Mucosa of descending colon (tissue), 3 donors: Measurements from ENCODE around the gene PLA2G4C. TPM values are rescaled to one million over a fixed set of nuclear protein-coding genes. Genes with fewer than 3 reads are reported as not detected.
"Not testable (repeated sequence)": the region's sequence is repeated elsewhere in the genome, so short reads cannot be mapped to it uniquely, and the experiment has no call there.

Experiments
- ATAC-seq: fragments of 200-7000 bp; cut with Tn5 transposase; one replicate; pipeline ENCODE4 v1.9.1; 2020; ENCODE audit warnings: mild to moderate bottlenecking, moderate library complexity
- DNase-seq, 3 donors: peaks; one replicate each; pipeline ENCODE4 v3.0.0-alpha.2; 2020
- H3K36me3 ChIP-seq: fragments of 200-600 bp; one replicate; pipeline ENCODE4 v1.8.0; 2021; ENCODE audit warnings: low read depth, mild to moderate bottlenecking
- H3K4me1 ChIP-seq: fragments of 200-600 bp; one replicate; pipeline ENCODE4 v1.8.0; 2021; ENCODE audit warnings: low read depth, mild to moderate bottlenecking
- H3K4me3 ChIP-seq: fragments of 200-600 bp; one replicate; pipeline ENCODE4 v1.8.0; 2021; ENCODE audit warnings: mild to moderate bottlenecking
- H3K9me3 ChIP-seq: fragments of 200-600 bp; one replicate; pipeline ENCODE4 v1.8.0; 2021; ENCODE audit warnings: mild to moderate bottlenecking
- CTCF ChIP-seq: fragments of 200-600 bp; IDR thresholded peaks from one replicate; pipeline ENCODE4 v1.8.0; 2022; ENCODE audit warnings: antibody characterized with exemption, mild to moderate bottlenecking
- intact Hi-C, 2 donors: fragments of 100-400 bp; cut with DNase I in 1 of 2; cut with micrococcal nuclease in 1 of 2; formaldehyde crosslinking; loops; one replicate each; pipeline versions ENCODE4 v1.11.0 to v1.11.1; 2022; cut with DNase I, micrococcal nuclease
- total RNA-seq, 3 donors: library from RNA; stranded (reverse); fragmentation: NEBNext Ultra II Directional in 2 of 3; extraction: Animal tissue kit (Norgen Biotek cat#: 25700) in 2 of 3; gene quantifications; one replicate each; pipeline versions ENCODE4 v1.2.1 to v1.2.4, GENCODE V29; 2021 to 2023
- donor health status: DM: no; HTN: no; CAD: no; lungs with moderate emphysema.
- donor health status: DM: no; HTN: no; CAD: no.
- donor health status: DM: no; HTN: yes; CAD: no.

The PLA2G4C gene
- total RNA-seq, 3 donors from 2014 or later, result 5.0 to 13.1 (median 7.8) TPM

GRCh38 chr19:48094855-48095203 lies 15.8 kb downstream of the PLA2G4C start:
- no peak for ATAC-seq
- TF ChIP-seq CTCF, result no peak
- Histone ChIP-seq H3K36me3 (no peaks in the 10 kb centered on the region), H3K9me3 (no peaks in the 10 kb centered on the region), H3K4me1 (no peaks in the 10 kb centered on the region), H3K4me3 (no peak overlapping the region)
- DNase-seq, result no peak
- intact Hi-C loops, result no loop called here

GRCh38 chr19:48094129-48094854 lies 16.3 kb downstream of the PLA2G4C start:
- Histone ChIP-seq H3K36me3 (no peaks in the 10 kb centered on the region), H3K4me1 (no peaks in the 10 kb centered on the region), H3K4me3 (no peak overlapping the region), H3K9me3 (no peaks in the 10 kb centered on the region)
- ATAC-seq, result no peak
- intact Hi-C loops, result no loop called here
- DNase-seq, result no peak
- TF ChIP-seq CTCF, result no peak

- H3K36me3 ChIP-seq, intact Hi-C loops, H3K9me3 ChIP-seq, H3K4me1 ChIP-seq, H3K4me3 ChIP-seq, ATAC-seq, DNase-seq: not testable (repeated sequence)
These were observed 19.4 kb downstream of the PLA2G4C start for GRCh38 chr19:48091111-48091718.

- ATAC-seq, result peak; percentile 88
- TF ChIP-seq CTCF, result no peak
- H3K4me1 ChIP-seq, result no peaks in the 10 kb centered on the region
These were observed 20.3 kb downstream of the PLA2G4C start for GRCh38 chr19:48090281-48090802.

GRCh38 chr19:48088991-48089390 lies 21.6 kb downstream of the PLA2G4C start:
- H3K4me3 ChIP-seq, H3K4me1 ChIP-seq, intact Hi-C loops, DNase-seq, ATAC-seq, H3K9me3 ChIP-seq, H3K36me3 ChIP-seq: not testable (repeated sequence)

More at GRCh38 chr19:48090281-48090802, 20.3 kb downstream of the PLA2G4C start:
- H3K36me3 ChIP-seq, result no peaks in the 10 kb centered on the region
- peak in 2 of 3 donors; percentile 36 to 40 for DNase-seq
- H3K4me3 ChIP-seq, result no peak overlapping the region
- intact Hi-C loops, result no loop called here
- no peaks in the 10 kb centered on the region for H3K9me3 ChIP-seq

GRCh38 chr19:48085904-48086864 lies 24.4 kb downstream of the PLA2G4C start:
- no peaks in the 10 kb centered on the region for H3K4me1 ChIP-seq
- intact Hi-C loops, result no loop called here
- DNase-seq (no peak), ATAC-seq (no peak)
- H3K9me3 ChIP-seq, result no peaks in the 10 kb centered on the region
- no peak overlapping the region for H3K4me3 ChIP-seq
- no peak for TF ChIP-seq CTCF
- H3K36me3 ChIP-seq, result no peaks in the 10 kb centered on the region
